Measurements from ENCODE around the gene HNF4A.

Gene HNF4A

GRCh38 chr20:44454306-44454963 is 98.9 kb downstream of the HNF4A start:
- no peaks in the 10 kb centered on the region for H3K9me3 ChIP-seq (ENCODE audit: control insufficient read depth, insufficient read depth, low read length)
- H3K4me1 ChIP-seq (ENCODE audit: control insufficient read depth, insufficient read depth, low read length) = no peaks in the 10 kb centered on the region
- H3K9ac ChIP-seq (ENCODE audit: low read depth, low read length) = no peak overlapping the region
- H3K27ac ChIP-seq (ENCODE audit: low read depth, low read length) = no peak overlapping the region
- no peak overlapping the region for H3K4me3 ChIP-seq (ENCODE audit: low read depth, low read length)
- no peaks in the 10 kb centered on the region for H3K27me3 ChIP-seq (ENCODE audit: control insufficient read depth, insufficient read depth, low read length)
- no peaks in the 10 kb centered on the region for H3K36me3 ChIP-seq (ENCODE audit: control insufficient read depth, insufficient read depth, low read length)

GRCh38 chr20:44455126-44455525 is 99.6 kb downstream of the HNF4A start:
- Histone ChIP-seq H3K9me3 (ENCODE audit: control insufficient read depth, insufficient read depth, low read length) (no peaks in the 10 kb centered on the region), H3K9ac (ENCODE audit: low read depth, low read length) (no peak overlapping the region), H3K27ac (ENCODE audit: low read depth, low read length) (no peak overlapping the region), H3K27me3 (ENCODE audit: control insufficient read depth, insufficient read depth, low read length) (no peaks in the 10 kb centered on the region), H3K4me3 (ENCODE audit: low read depth, low read length) (no peak overlapping the region), H3K4me1 (ENCODE audit: control insufficient read depth, insufficient read depth, low read length) (no peaks in the 10 kb centered on the region), H3K36me3 (ENCODE audit: control insufficient read depth, insufficient read depth, low read length) (no peaks in the 10 kb centered on the region)

GRCh38 chr20:44456611-44457010 is 101.1 kb downstream of the HNF4A start:
- Histone ChIP-seq H3K27ac (ENCODE audit: low read depth, low read length) (no peak overlapping the region), H3K4me1 (ENCODE audit: control insufficient read depth, insufficient read depth, low read length) (0 out of 2 replicates have a peak, but pooled peaks cover 4% of the 10 kb centered on the region), H3K4me3 (ENCODE audit: low read depth, low read length) (no peak overlapping the region)

GRCh38 chr20:44457016-44457415 is 101.5 kb downstream of the HNF4A start:
- Histone ChIP-seq H3K9me3 (ENCODE audit: control insufficient read depth, insufficient read depth, low read length) (no peaks in the 10 kb centered on the region), H3K4me1 (ENCODE audit: control insufficient read depth, insufficient read depth, low read length) (0 out of 2 replicates have a peak, but pooled peaks cover 6% of the 10 kb centered on the region), H3K36me3 (ENCODE audit: control insufficient read depth, insufficient read depth, low read length) (no peaks in the 10 kb centered on the region), H3K27ac (ENCODE audit: low read depth, low read length) (no peak overlapping the region), H3K4me3 (ENCODE audit: low read depth, low read length) (no peak overlapping the region), H3K9ac (ENCODE audit: low read depth, low read length) (no peak overlapping the region), H3K27me3 (ENCODE audit: control insufficient read depth, insufficient read depth, low read length) (no peaks in the 10 kb centered on the region)

More at GRCh38 chr20:44456611-44457010, 101.1 kb downstream of the HNF4A start:
- Histone ChIP-seq H3K36me3 (ENCODE audit: control insufficient read depth, insufficient read depth, low read length) (no peaks in the 10 kb centered on the region), H3K9me3 (ENCODE audit: control insufficient read depth, insufficient read depth, low read length) (no peaks in the 10 kb centered on the region), H3K9ac (ENCODE audit: low read depth, low read length) (no peak overlapping the region), H3K27me3 (ENCODE audit: control insufficient read depth, insufficient read depth, low read length) (no peaks in the 10 kb centered on the region)

- Histone ChIP-seq H3K27me3 (ENCODE audit: control insufficient read depth, insufficient read depth, low read length) (no peaks in the 10 kb centered on the region), H3K9me3 (ENCODE audit: control insufficient read depth, insufficient read depth, low read length) (no peaks in the 10 kb centered on the region), H3K27ac (ENCODE audit: low read depth, low read length) (no peak overlapping the region), H3K4me1 (ENCODE audit: control insufficient read depth, insufficient read depth, low read length) (0 out of 2 replicates have a peak, but pooled peaks cover 6% of the 10 kb centered on the region), H3K4me3 (ENCODE audit: low read depth, low read length) (no peak overlapping the region), H3K36me3 (ENCODE audit: control insufficient read depth, insufficient read depth, low read length) (no peaks in the 10 kb centered on the region), H3K9ac (ENCODE audit: low read depth, low read length) (no peak overlapping the region)
Measured at GRCh38 chr20:44459271-44459670, 103.8 kb downstream of the HNF4A start.

- H3K27me3 ChIP-seq (ENCODE audit: control insufficient read depth, insufficient read depth, low read length) = no peaks in the 10 kb centered on the region
- no peaks in the 10 kb centered on the region for H3K36me3 ChIP-seq (ENCODE audit: control insufficient read depth, insufficient read depth, low read length)
- 0 out of 2 replicates have a peak, but pooled peaks cover 6% of the 10 kb centered on the region for H3K4me1 ChIP-seq (ENCODE audit: control insufficient read depth, insufficient read depth, low read length)
- no peak overlapping the region for H3K4me3 ChIP-seq (ENCODE audit: low read depth, low read length)
- H3K9me3 ChIP-seq (ENCODE audit: control insufficient read depth, insufficient read depth, low read length) = no peaks in the 10 kb centered on the region
- no peak overlapping the region for H3K9ac ChIP-seq (ENCODE audit: low read depth, low read length)
- H3K27ac ChIP-seq (ENCODE audit: low read depth, low read length) = no peak overlapping the region
Measured at GRCh38 chr20:44460795-44461141, 105.3 kb downstream of the HNF4A start.

- H3K27ac ChIP-seq (ENCODE audit: low read depth, low read length) = no peak overlapping the region
- no peak overlapping the region for H3K4me3 ChIP-seq (ENCODE audit: low read depth, low read length)
- H3K36me3 ChIP-seq (ENCODE audit: control insufficient read depth, insufficient read depth, low read length) = no peaks in the 10 kb centered on the region
- no peaks in the 10 kb centered on the region for H3K27me3 ChIP-seq (ENCODE audit: control insufficient read depth, insufficient read depth, low read length)
- no peak overlapping the region for H3K9ac ChIP-seq (ENCODE audit: low read depth, low read length)
- 0 out of 2 replicates have a peak, but pooled peaks cover 6% of the 10 kb centered on the region for H3K4me1 ChIP-seq (ENCODE audit: control insufficient read depth, insufficient read depth, low read length)
- no peaks in the 10 kb centered on the region for H3K9me3 ChIP-seq (ENCODE audit: control insufficient read depth, insufficient read depth, low read length)
Measured at GRCh38 chr20:44461142-44461802, 105.8 kb downstream of the HNF4A start.

GRCh38 chr20:44461803-44462174 is 106.3 kb downstream of the HNF4A start:
- H3K4me3 ChIP-seq (ENCODE audit: low read depth, low read length) = no peak overlapping the region
- no peak overlapping the region for H3K9ac ChIP-seq (ENCODE audit: low read depth, low read length)
- H3K27ac ChIP-seq (ENCODE audit: low read depth, low read length) = no peak overlapping the region
- no peaks in the 10 kb centered on the region for H3K9me3 ChIP-seq (ENCODE audit: control insufficient read depth, insufficient read depth, low read length)
- H3K36me3 ChIP-seq (ENCODE audit: control insufficient read depth, insufficient read depth, low read length) = no peaks in the 10 kb centered on the region
- no peaks in the 10 kb centered on the region for H3K27me3 ChIP-seq (ENCODE audit: control insufficient read depth, insufficient read depth, low read length)
- H3K4me1 ChIP-seq (ENCODE audit: control insufficient read depth, insufficient read depth, low read length) = 0 out of 2 replicates have a peak, but pooled peaks cover 6% of the 10 kb centered on the region

- H3K9ac ChIP-seq (ENCODE audit: low read depth, low read length) = no peak overlapping the region
- H3K4me3 ChIP-seq (ENCODE audit: low read depth, low read length) = no peak overlapping the region
- 0 out of 2 replicates have a peak, but pooled peaks cover 6% of the 10 kb centered on the region for H3K4me1 ChIP-seq (ENCODE audit: control insufficient read depth, insufficient read depth, low read length)
- no peaks in the 10 kb centered on the region for H3K9me3 ChIP-seq (ENCODE audit: control insufficient read depth, insufficient read depth, low read length)
- H3K36me3 ChIP-seq (ENCODE audit: control insufficient read depth, insufficient read depth, low read length) = no peaks in the 10 kb centered on the region
- H3K27me3 ChIP-seq (ENCODE audit: control insufficient read depth, insufficient read depth, low read length) = no peaks in the 10 kb centered on the region
- no peak overlapping the region for H3K27ac ChIP-seq (ENCODE audit: low read depth, low read length)
Measured at GRCh38 chr20:44463466-44463865, 108.0 kb downstream of the HNF4A start.

- no peaks in the 10 kb centered on the region for H3K27me3 ChIP-seq (ENCODE audit: control insufficient read depth, insufficient read depth, low read length)
- H3K9ac ChIP-seq (ENCODE audit: low read depth, low read length) = no peak overlapping the region
- H3K4me3 ChIP-seq (ENCODE audit: low read depth, low read length) = no peak overlapping the region
- H3K36me3 ChIP-seq (ENCODE audit: control insufficient read depth, insufficient read depth, low read length) = no peaks in the 10 kb centered on the region
- 0 out of 2 replicates have a peak, but pooled peaks cover 6% of the 10 kb centered on the region for H3K4me1 ChIP-seq (ENCODE audit: control insufficient read depth, insufficient read depth, low read length)
- H3K9me3 ChIP-seq (ENCODE audit: control insufficient read depth, insufficient read depth, low read length) = no peaks in the 10 kb centered on the region
- no peak overlapping the region for H3K27ac ChIP-seq (ENCODE audit: low read depth, low read length)
Measured at GRCh38 chr20:44464514-44464913, 109.0 kb downstream of the HNF4A start.

GRCh38 chr20:44465001-44465560 is 109.6 kb downstream of the HNF4A start:
- no peak overlapping the region for H3K27ac ChIP-seq (ENCODE audit: low read depth, low read length)
- H3K27me3 ChIP-seq (ENCODE audit: control insufficient read depth, insufficient read depth, low read length) = no peaks in the 10 kb centered on the region
- no peak overlapping the region for H3K4me3 ChIP-seq (ENCODE audit: low read depth, low read length)
- no peaks in the 10 kb centered on the region for H3K9me3 ChIP-seq (ENCODE audit: control insufficient read depth, insufficient read depth, low read length)
- H3K36me3 ChIP-seq (ENCODE audit: control insufficient read depth, insufficient read depth, low read length) = no peaks in the 10 kb centered on the region
- H3K4me1 ChIP-seq (ENCODE audit: control insufficient read depth, insufficient read depth, low read length) = 0 out of 2 replicates have a peak, but pooled peaks cover 6% of the 10 kb centered on the region
- H3K9ac ChIP-seq (ENCODE audit: low read depth, low read length) = no peak overlapping the region
